GM21576 (cell line): ENCODE data around the gene CASP2.

Experiments
- ATAC-seq: cut with Tn5 transposase; IDR thresholded peaks from one replicate; pipeline ENCODE4 v1.9.1; 2021; ENCODE audit warnings: mild to moderate bottlenecking, moderate library complexity; ENCODE audit not compliant: unreplicated experiment

The CASP2 gene

GRCh38 chr7:143287935-143288826, at the start of gene CASP2:
Gene CASP2 (plus strand): TSS chr7:143288351. CDS start chr7:143288456, 105 bp downstream.
- ATAC-seq: peak; percentile 85

GRCh38 chr7:143239813-143240212, 48.3 kb upstream of the CASP2 start:
- no peak for ATAC-seq

GRCh38 chr7:143240291-143241168, 47.6 kb upstream of the CASP2 start:
- peak; percentile 94 for ATAC-seq

- ATAC-seq: no peak
These were observed 45.8 kb upstream of the CASP2 start for GRCh38 chr7:143242306-143242705.

- ATAC-seq: no peak
These were observed 45.0 kb upstream of the CASP2 start for GRCh38 chr7:143243111-143243510.

GRCh38 chr7:143243614-143244013, 44.5 kb upstream of the CASP2 start:
- no peak for ATAC-seq

GRCh38 chr7:143244321-143244720, 43.8 kb upstream of the CASP2 start:
- no peak for ATAC-seq

- ATAC-seq: no peak
These were observed 43.0 kb upstream of the CASP2 start for GRCh38 chr7:143245123-143245522.

GRCh38 chr7:143247372-143247771, 40.8 kb upstream of the CASP2 start:
- ATAC-seq: no peak

- no peak for ATAC-seq
These were observed 39.3 kb upstream of the CASP2 start for GRCh38 chr7:143248761-143249354.

GRCh38 chr7:143250199-143250598, 38.0 kb upstream of the CASP2 start:
- no peak for ATAC-seq

- no peak for ATAC-seq
These were observed 37.3 kb upstream of the CASP2 start for GRCh38 chr7:143250822-143251221.

- ATAC-seq: no peak
These were observed 36.1 kb upstream of the CASP2 start for GRCh38 chr7:143252006-143252405.

GRCh38 chr7:143255564-143255963, 32.6 kb upstream of the CASP2 start:
- ATAC-seq: no peak

GRCh38 chr7:143256325-143256724, 31.8 kb upstream of the CASP2 start:
- no peak for ATAC-seq

- peak; percentile 88 for ATAC-seq
These were observed 31.2 kb upstream of the CASP2 start for GRCh38 chr7:143256932-143257331.

GRCh38 chr7:143257501-143257900, 30.6 kb upstream of the CASP2 start:
- ATAC-seq: no peak

GRCh38 chr7:143258831-143259230, 29.3 kb upstream of the CASP2 start:
- ATAC-seq: peak; percentile 35

GRCh38 chr7:143259765-143260164, 28.4 kb upstream of the CASP2 start:
- ATAC-seq: no peak

- no peak for ATAC-seq
These were observed 26.2 kb upstream of the CASP2 start for GRCh38 chr7:143261901-143262300.
